Hepatocyte (in vitro differentiated cells): Measurements from ENCODE around the gene RNU6-9.
"Not testable (repeated sequence)": the region's sequence is repeated elsewhere in the genome, so short reads cannot be mapped to it uniquely, and the experiment has no call there.

Experiments used
- CTCF ChIP-seq: fragments of 200-600 bp; sonication (generic); IDR thresholded peaks from 2 replicates; pipeline ENCODE4 v1.5.1; 2016; ENCODE audit warnings: antibody characterized with exemption, mild to moderate bottlenecking; ENCODE audit not compliant: poor library complexity
- EZH2 ChIP-seq: fragments of 200-600 bp; sonication (generic); IDR thresholded peaks from 2 replicates; pipeline ENCODE4 v1.6.1; 2016; ENCODE audit warnings: antibody characterized with exemption, mild to moderate bottlenecking, borderline replicate concordance

GRCh38 chr19:853614-854220, 39.6 kb upstream of the RNU6-9 start:
- not testable (repeated sequence) for TF ChIP-seq CTCF, EZH2
